B cell (primary cell): ENCODE results near the gene RIC1. TPM values are rescaled to one million over a fixed set of nuclear protein-coding genes. Genes with fewer than 3 reads are reported as not detected.

Source experiments
- ATAC-seq: fragments of 200-7000 bp; cut with Tn5 transposase; one replicate; pipeline ENCODE4 v1.10.0; 2021; ENCODE audit warnings: low read depth, mild to moderate bottlenecking, moderate number of reproducible peaks, moderate library complexity
- CTCF ChIA-PET: fragments of 350-600 bp; sonication (Branson Sonifier 250); formaldehyde crosslinking; loops from one replicate; lab custom pipeline; 2021; ENCODE audit warnings: antibody characterized with exemption, inconsistent platforms; lab: Charles Lee
- POLR2A ChIA-PET: fragments of 350-600 bp; sonication (Branson Sonifier 250); formaldehyde crosslinking; loops from one replicate; lab custom pipeline; 2021; ENCODE audit warnings: antibody characterized with exemption; lab: Charles Lee
- DNase-seq: peaks from one replicate; pipeline ENCODE4 v3.0.0; 2013
- H2AFZ ChIP-seq: 2 replicates; pipeline ENCODE4 v1.6.1; 2012; ENCODE audit warnings: mild to moderate bottlenecking, low read depth, low read length; ENCODE audit not compliant: insufficient read depth, poor library complexity, severe bottlenecking
- H3K27ac ChIP-seq, 2 donors: 1 replicate in 1 of 2; 2 replicates in 1 of 2; pipeline ENCODE4 v1.5.1; 2012 to 2013; ENCODE audit warnings: low read length in 2 of 2, mild to moderate bottlenecking in 2 of 2, moderate library complexity in 1 of 2
- H3K27me3 ChIP-seq, 4 experiments: fragments of 200-600 bp in 1 of 4; sonication (generic) in 1 of 4; replicated peaks in 1 of 4; 1 replicate in 2 of 4; 2 replicates in 2 of 4; pipeline versions ENCODE4 v1.6.1 to v1.7.0; 2013 to 2016; ENCODE audit warnings: low read length in 3 of 4, mild to moderate bottlenecking in 2 of 4, mixed read lengths in 1 of 4, moderate library complexity in 1 of 4; ENCODE audit not compliant: insufficient read depth in 4 of 4, control insufficient read depth in 3 of 4; ENCODE audit errors: control extremely low read depth in 1 of 4
- H3K36me3 ChIP-seq, 2 experiments: replicated peaks in 1 of 2; 1 replicate in 1 of 2; 2 replicates in 1 of 2; pipeline versions ENCODE4 v1.6.1 to v1.7.1; 2013; ENCODE audit warnings: low read length in 1 of 2; ENCODE audit not compliant: insufficient read depth in 2 of 2, control insufficient read depth in 1 of 2; ENCODE audit errors: control extremely low read depth in 1 of 2, extremely low read depth in 1 of 2
- H3K4me1 ChIP-seq, 2 donors: fragments of 200-600 bp in 1 of 2; sonication (generic) in 1 of 2; 1 replicate in 1 of 2; 2 replicates in 1 of 2; pipeline versions ENCODE4 v1.5.1 to v1.6.1; 2013 to 2017; ENCODE audit warnings: low read length in 2 of 2; ENCODE audit not compliant: control insufficient read depth in 2 of 2, insufficient read depth in 2 of 2
- H3K4me2 ChIP-seq: replicated peaks from 2 replicates; pipeline ENCODE3; 2012; ENCODE audit warnings: mild to moderate bottlenecking, low read depth, low read length; ENCODE audit not compliant: poor library complexity, severe bottlenecking
- H3K4me3 ChIP-seq, 5 experiments: fragments of 200-600 bp in 1 of 5; sonication (generic) in 1 of 5; 1 replicate in 3 of 5; 2 replicates in 2 of 5; pipeline versions ENCODE4 v1.5.1 to v1.7.0; 2011 to 2016; ENCODE audit warnings: low read length in 4 of 5, mild to moderate bottlenecking in 4 of 5, low read depth in 2 of 5, control low read depth in 1 of 5, moderate library complexity in 1 of 5; ENCODE audit not compliant: insufficient read depth in 1 of 5; ENCODE audit errors: control extremely low read depth in 1 of 5, extremely low read depth in 1 of 5
- H3K79me2 ChIP-seq: fragments of 200-600 bp; sonication (generic); one replicate; pipeline ENCODE4 v1.6.0; 2016; ENCODE audit warnings: low read length; ENCODE audit not compliant: control insufficient read depth, insufficient read depth
- H3K9ac ChIP-seq: fragments of 200-600 bp; sonication (generic); 2 replicates; pipeline ENCODE4 v1.6.1; 2017; ENCODE audit warnings: mild to moderate bottlenecking, low read length, moderate library complexity
- H3K9me3 ChIP-seq, 3 donors: one replicate each; pipeline versions ENCODE4 v1.6.1 to v1.7.1; 2013; ENCODE audit warnings: low read length in 2 of 3; ENCODE audit not compliant: control insufficient read depth in 2 of 3, insufficient read depth in 1 of 3; ENCODE audit errors: control extremely low read depth in 1 of 3
- H4K20me1 ChIP-seq: 2 replicates; pipeline ENCODE4 v1.6.0; 2012; ENCODE audit warnings: mild to moderate bottlenecking, low read length; ENCODE audit not compliant: insufficient read depth, control insufficient read depth, poor library complexity, severe bottlenecking
- H3K27ac Mint-ChIP-seq: one replicate; pipeline ENCODE4 v1.8.0; 2021; ENCODE audit warnings: mixed read lengths
- H3K27me3 Mint-ChIP-seq: one replicate; pipeline ENCODE4 v1.8.0; 2021; ENCODE audit warnings: mixed read lengths
- H3K4me1 Mint-ChIP-seq: one replicate; pipeline ENCODE4 v1.8.0; 2021; ENCODE audit warnings: mixed read lengths
- H3K4me3 Mint-ChIP-seq: one replicate; pipeline ENCODE4 v1.8.0; 2021; ENCODE audit warnings: mixed read lengths
- H3K9me3 Mint-ChIP-seq: one replicate; pipeline ENCODE4 v1.8.0; 2022; ENCODE audit warnings: mixed read lengths; ENCODE audit not compliant: insufficient read depth
- EZH2 ChIP-seq: IDR thresholded peaks from 2 replicates; pipeline ENCODE4 v1.6.1; 2012; ENCODE audit warnings: borderline replicate concordance, low read depth, mild to moderate bottlenecking, moderate library complexity, low read length; ENCODE audit not compliant: insufficient read depth, poor library complexity, severe bottlenecking
- WGBS: methylation state at CpG from one replicate; pipeline ENCODE4 v1.1.5; 2013; ENCODE audit warnings: missing lambda C conversion rate; ENCODE audit not compliant: insufficient coverage; 5-methylcytosine and 5-hydroxymethylcytosine counted together
- intact Hi-C: fragments of 100-400 bp; cut with micrococcal nuclease; formaldehyde crosslinking; loops from one replicate; pipeline ENCODE4 v1.10.0; 2022
- polyA plus RNA-seq: library from polyadenylated mRNA; depleted of rRNA; stranded (reverse); fragments of >200 nt; gene quantifications from 2 replicates; pipeline ENCODE4 v1.2.3, GENCODE V29; 2012
- total RNA-seq, 2 donors: library from RNA; stranded (reverse); fragments of 120-200 nt in 1 of 2; gene quantifications; 1 replicate in 1 of 2; 2 replicates in 1 of 2; pipeline versions ENCODE4 v1.2.3 to v1.2.4, GENCODE V29; 2013 to 2022
- TF ChIP-seq, protein P1 (sequence below): fragments of 200-600 bp; IDR thresholded peaks from one replicate; pipeline ENCODE4 v1.8.0; 2022; ENCODE audit warnings: antibody characterized with exemption, mild to moderate bottlenecking

Gene RIC1
- total and polyA plus RNA-seq, 2 donors (not counting 1 experiment from before 2014, with no cell fraction given), result 20.7 to 58.8 TPM

DNA sequence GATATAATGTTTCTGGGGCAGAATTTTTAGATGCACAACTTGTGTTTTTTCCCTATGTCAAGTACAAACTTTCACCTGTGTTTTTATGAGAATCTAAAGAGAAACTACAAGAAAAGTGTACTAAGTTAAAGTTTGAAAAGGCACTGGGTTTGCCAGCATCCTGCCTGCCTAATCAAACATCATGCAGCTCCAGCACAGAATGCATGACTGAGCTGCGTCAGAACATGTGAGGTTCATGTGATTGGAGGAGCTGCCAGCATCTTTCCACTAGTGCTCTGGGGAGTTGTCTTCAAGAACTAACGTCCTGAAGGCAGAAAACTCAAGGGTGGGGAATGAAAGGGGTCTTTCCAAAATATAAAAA, 46.1 kb upstream of the RIC1 start:
- peak overlapping the region; percentile 67 for H3K4me3 Mint-ChIP-seq

DNA sequence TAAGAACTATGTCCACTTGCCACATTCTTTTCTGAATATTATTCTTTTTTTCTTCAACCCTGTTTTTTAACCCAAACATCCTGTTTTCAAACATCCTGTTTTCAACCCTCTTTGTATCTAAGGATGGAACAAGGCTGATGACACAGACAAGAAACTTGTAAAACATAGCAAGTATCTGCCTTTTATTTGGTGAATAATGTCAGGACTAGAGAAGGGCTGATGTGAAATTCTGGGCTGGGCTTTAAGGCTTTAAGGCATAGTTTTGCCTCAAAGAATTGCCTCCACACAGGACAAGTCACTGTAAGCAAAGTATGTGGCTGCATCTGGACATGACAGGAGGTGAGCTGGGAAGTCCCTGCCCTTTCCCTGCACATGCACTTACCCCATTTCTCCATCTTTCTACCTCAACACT, 42.5 kb upstream of the RIC1 start:
- no peak for TF ChIP-seq EZH2
- TF ChIP-seq, protein P1, sequence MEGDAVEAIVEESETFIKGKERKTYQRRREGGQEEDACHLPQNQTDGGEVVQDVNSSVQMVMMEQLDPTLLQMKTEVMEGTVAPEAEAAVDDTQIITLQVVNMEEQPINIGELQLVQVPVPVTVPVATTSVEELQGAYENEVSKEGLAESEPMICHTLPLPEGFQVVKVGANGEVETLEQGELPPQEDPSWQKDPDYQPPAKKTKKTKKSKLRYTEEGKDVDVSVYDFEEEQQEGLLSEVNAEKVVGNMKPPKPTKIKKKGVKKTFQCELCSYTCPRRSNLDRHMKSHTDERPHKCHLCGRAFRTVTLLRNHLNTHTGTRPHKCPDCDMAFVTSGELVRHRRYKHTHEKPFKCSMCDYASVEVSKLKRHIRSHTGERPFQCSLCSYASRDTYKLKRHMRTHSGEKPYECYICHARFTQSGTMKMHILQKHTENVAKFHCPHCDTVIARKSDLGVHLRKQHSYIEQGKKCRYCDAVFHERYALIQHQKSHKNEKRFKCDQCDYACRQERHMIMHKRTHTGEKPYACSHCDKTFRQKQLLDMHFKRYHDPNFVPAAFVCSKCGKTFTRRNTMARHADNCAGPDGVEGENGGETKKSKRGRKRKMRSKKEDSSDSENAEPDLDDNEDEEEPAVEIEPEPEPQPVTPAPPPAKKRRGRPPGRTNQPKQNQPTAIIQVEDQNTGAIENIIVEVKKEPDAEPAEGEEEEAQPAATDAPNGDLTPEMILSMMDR, result no peak
- H3K4me3 ChIP-seq, result no peak overlapping the region
- Mint-ChIP-seq H3K27ac (peak overlapping the region; percentile 71), H3K27me3 (no peaks in the 10 kb centered on the region), H3K4me1 (peaks cover 64% of the 10 kb centered on the region), H3K4me3 (peak overlapping the region; percentile 23), H3K9me3 (no peaks in the 10 kb centered on the region)
- no peaks in the 10 kb centered on the region for H4K20me1 ChIP-seq
- H3K79me2 ChIP-seq, result no peaks in the 10 kb centered on the region
- intact Hi-C loops, result loop anchor here (10.0 kb wide), 1 partner anchor 242 kb away; no protein-coding TSS in a partner anchor
- ATAC-seq (no peak), DNase-seq (peak; percentile 50)
- POLR2A ChIA-PET, result no interaction called here
- H3K4me2 ChIP-seq, result peak overlapping the region; percentile 35
- H3K4me1 ChIP-seq, result peaks cover 39 to 40% of the 10 kb centered on the region in 2 donors
- H3K27ac ChIP-seq, result no peak overlapping the region
- peak overlapping the region; percentile 14 for H3K9ac ChIP-seq
- no peaks in the 10 kb centered on the region for H3K36me3 ChIP-seq
- no peak overlapping the region for H2AFZ ChIP-seq
- CTCF ChIA-PET, result interaction anchor here (1.1 to 5.8 kb wide), 6 partner anchors 10 to 399 kb away, joined by 3 to 69 read pairs (median 28); partner anchors contain the start of genes CD274, INSL6 and PLGRKT
- H3K9me3 ChIP-seq, result no peaks in the 10 kb centered on the region
- no peaks in the 10 kb centered on the region for H3K27me3 ChIP-seq

More for the DNA sequence above, 46.1 kb upstream of the RIC1 start:
- ATAC-seq (peak; percentile 76), DNase-seq (peak; percentile 85)
- ChIA-PET CTCF (interaction anchor here (0.8 to 4.4 kb wide), 13 partner anchors 12 to 823 kb away, joined by 3 to 32 read pairs (median 3); partner anchors contain the start of genes CD274, ERMP1, INSL6 and PDCD1LG2), POLR2A (interaction anchor here (0.9 to 1.8 kb wide), 2 partner anchors 25 to 46 kb away, joined by 3 to 5 read pairs; partner anchors contain the start of gene RIC1)
- Histone ChIP-seq H3K4me2 (peak overlapping the region; percentile 30), H2AFZ (no peak overlapping the region), H3K36me3 (no peaks in the 10 kb centered on the region), H3K9me3 (no peaks in the 10 kb centered on the region), H3K27ac (peak overlapping the region; percentile 53 to 75), H3K9ac (no peak overlapping the region), H3K4me3 (no peak overlapping the region), H3K4me1 (peaks cover 25% of the 10 kb centered on the region in 2 donors), H3K79me2 (no peaks in the 10 kb centered on the region), H4K20me1 (no peaks in the 10 kb centered on the region), H3K27me3 (no peaks in the 10 kb centered on the region)
- peak overlapping the region; percentile 92 for H3K27ac Mint-ChIP-seq
- 50% methylated on average over 1 of the region's 2 CpGs for WGBS
- H3K4me1 Mint-ChIP-seq, result peaks cover 60% of the 10 kb centered on the region
- intact Hi-C loops, result loop anchor here (1.0 to 10.0 kb wide), 4 partner anchors 11 to 238 kb away; partner anchors contain the start of gene CD274
- no peak for TF ChIP-seq EZH2
- TF ChIP-seq, protein P1, result no peak
- no peaks in the 10 kb centered on the region for H3K9me3 Mint-ChIP-seq
- no peaks in the 10 kb centered on the region for H3K27me3 Mint-ChIP-seq
